Measurements from ENCODE around the gene SLC1A2.

DNA sequence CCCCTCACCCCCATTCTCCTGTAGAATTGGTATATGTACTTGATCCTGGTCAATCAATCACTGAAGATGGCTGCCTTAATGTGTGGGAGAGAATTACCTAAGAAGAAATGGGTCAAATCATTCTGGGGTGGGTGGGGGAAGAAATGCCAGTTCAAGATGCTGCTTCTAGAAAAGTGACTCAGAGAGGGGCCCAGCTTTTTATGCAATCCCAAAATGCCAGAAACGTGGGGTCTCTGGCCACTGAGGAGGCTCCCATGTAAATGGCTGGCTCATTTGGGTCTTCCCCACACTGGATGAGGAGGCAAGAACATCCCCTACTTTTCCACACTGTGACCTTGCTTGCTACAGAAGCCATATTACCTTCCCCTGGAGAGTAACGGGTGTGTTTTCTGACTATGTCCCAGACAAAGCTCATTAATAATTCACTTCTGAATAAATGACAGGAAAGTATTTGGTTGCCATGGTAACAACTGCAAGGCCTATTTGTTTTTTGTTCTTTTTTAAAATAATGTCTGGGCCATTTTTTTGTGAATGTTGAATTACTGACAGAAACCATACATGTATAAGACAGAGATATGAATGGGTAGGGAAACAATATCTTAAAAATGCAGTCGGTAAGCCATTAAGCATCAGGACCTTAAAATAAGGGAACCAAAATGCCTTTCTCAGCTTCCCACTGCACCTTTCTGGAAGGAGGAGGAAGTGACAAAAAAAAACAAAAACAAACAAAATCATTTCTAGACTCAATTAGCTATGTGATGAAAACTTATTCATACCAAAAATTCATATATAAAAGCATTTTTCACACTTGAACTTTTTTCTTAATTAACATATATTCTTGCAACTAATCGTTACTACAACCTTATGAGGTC is 32.0 kb downstream of the SLC1A2 start:
- TF ChIP-seq POLR2AphosphoS5 (IDR thresholded peaks at IDR 0.05; ENCODE audit: insufficient read depth, low read depth, low read length) (no peak), MYC (IDR thresholded peaks at IDR 0.05; ENCODE audit: low read depth, low read length) (no peak), JUN (IDR thresholded peaks at IDR 0.05; ENCODE audit: borderline replicate concordance, insufficient read depth, insufficient read length, low read depth) (no peak), EZH2 (IDR thresholded peaks at IDR 0.05; ENCODE audit: borderline replicate concordance, low read depth, low read length, severe bottlenecking) (no peak), POLR2A (IDR thresholded peaks at IDR 0.05; ENCODE audit: low read depth, low read length) (no peak)
- TF ChIP-seq, protein P1, sequence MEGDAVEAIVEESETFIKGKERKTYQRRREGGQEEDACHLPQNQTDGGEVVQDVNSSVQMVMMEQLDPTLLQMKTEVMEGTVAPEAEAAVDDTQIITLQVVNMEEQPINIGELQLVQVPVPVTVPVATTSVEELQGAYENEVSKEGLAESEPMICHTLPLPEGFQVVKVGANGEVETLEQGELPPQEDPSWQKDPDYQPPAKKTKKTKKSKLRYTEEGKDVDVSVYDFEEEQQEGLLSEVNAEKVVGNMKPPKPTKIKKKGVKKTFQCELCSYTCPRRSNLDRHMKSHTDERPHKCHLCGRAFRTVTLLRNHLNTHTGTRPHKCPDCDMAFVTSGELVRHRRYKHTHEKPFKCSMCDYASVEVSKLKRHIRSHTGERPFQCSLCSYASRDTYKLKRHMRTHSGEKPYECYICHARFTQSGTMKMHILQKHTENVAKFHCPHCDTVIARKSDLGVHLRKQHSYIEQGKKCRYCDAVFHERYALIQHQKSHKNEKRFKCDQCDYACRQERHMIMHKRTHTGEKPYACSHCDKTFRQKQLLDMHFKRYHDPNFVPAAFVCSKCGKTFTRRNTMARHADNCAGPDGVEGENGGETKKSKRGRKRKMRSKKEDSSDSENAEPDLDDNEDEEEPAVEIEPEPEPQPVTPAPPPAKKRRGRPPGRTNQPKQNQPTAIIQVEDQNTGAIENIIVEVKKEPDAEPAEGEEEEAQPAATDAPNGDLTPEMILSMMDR (IDR thresholded peaks at IDR 0.05; ENCODE audit: extremely low read depth in 1 of 2, insufficient read depth in 1 of 2, low read depth in 1 of 2, low read length in 2 of 2), result no peak
- TF ChIP-seq, protein P2, sequence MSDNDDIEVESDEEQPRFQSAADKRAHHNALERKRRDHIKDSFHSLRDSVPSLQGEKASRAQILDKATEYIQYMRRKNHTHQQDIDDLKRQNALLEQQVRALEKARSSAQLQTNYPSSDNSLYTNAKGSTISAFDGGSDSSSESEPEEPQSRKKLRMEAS (IDR thresholded peaks at IDR 0.05; ENCODE audit: insufficient read depth, insufficient read length), result no peak

Data from endothelial cell of umbilical vein (primary cell).